CD4-positive, alpha-beta T cell treated with Interferon gamma for 1 hour (primary cell): Measurements from ENCODE around the gene SLC25A11.
"Not testable (repeated sequence)": the region's sequence is repeated elsewhere in the genome, so short reads cannot be mapped to it uniquely, and the experiment has no call there.

Experiments used
- DNase-seq: peaks from one replicate; pipeline ENCODE4 v3.0.0-alpha.2; 2020

The SLC25A11 gene

DNA sequence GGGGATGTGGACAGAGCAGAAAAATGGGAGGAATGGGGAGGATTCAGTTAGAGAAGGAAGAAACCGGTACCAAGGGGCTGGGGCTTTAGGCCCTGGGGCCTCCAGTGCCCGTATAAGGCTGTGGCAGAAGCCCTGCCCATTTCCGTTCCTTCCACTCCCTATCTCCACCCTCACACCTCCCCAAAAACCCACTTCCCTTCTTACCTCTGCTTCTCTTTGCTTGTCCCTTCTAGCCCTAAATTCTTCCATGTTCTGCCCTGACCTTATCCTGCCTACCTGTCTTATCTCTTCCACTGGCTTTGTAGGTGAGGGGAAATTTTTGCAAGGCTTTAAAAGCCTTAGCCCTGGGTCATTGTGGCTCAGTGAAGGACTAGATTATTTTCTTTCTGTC, 4.3 kb upstream of the SLC25A11 start:
- peak; percentile 43 for DNase-seq

DNA sequence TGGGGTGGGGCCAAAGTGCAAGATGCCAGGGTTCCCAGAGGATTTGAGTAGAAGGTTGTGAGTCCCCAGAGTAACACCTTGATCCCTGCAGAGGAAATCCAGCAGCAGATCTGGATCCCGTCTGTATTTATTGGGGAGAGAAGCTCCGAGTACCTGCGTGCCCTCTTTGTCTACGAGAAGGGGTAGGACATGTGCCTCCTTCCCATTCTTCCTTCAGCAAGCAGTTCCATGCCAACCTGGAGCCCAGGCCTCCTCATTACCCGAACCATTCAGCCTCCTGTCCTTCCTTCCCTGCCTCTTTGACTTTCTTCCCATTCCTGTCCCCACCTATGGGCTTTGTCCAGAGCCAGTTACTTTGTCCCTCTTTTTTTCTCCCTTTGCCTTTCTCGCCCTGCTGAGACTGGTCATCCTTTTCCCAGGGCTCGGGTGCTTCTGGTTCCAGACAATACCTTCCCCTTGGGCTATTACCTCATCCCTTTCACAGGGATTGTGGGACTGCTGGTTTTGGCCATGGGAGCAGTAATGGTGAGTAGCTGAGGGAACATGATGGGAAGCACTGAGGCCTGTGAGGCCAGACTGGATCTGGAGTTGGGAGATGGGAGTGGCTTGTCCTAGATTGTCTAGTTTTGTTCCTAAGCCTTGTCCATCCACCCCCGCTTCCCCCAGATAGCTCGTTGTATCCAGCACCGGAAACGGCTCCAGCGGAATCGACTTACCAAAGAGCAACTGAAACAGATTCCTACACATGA, 3.1 kb upstream of the SLC25A11 start:
- DNase-seq: no peak

DNA sequence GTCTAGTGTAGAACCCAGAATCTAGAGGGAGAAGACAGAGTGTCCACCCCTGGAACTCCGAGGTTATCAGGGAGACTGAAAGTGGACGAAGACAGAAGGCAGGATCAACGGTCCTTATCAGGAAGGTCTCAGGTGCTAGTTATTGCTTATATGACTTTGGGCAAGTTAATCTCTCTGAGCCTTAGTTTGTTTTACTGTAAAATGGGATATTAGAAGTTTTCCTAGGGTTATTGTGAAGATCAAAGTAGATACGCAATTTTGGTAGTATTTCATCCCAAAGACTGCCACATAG, 1.4 kb upstream of the SLC25A11 start:
- DNase-seq: no peak

DNA sequence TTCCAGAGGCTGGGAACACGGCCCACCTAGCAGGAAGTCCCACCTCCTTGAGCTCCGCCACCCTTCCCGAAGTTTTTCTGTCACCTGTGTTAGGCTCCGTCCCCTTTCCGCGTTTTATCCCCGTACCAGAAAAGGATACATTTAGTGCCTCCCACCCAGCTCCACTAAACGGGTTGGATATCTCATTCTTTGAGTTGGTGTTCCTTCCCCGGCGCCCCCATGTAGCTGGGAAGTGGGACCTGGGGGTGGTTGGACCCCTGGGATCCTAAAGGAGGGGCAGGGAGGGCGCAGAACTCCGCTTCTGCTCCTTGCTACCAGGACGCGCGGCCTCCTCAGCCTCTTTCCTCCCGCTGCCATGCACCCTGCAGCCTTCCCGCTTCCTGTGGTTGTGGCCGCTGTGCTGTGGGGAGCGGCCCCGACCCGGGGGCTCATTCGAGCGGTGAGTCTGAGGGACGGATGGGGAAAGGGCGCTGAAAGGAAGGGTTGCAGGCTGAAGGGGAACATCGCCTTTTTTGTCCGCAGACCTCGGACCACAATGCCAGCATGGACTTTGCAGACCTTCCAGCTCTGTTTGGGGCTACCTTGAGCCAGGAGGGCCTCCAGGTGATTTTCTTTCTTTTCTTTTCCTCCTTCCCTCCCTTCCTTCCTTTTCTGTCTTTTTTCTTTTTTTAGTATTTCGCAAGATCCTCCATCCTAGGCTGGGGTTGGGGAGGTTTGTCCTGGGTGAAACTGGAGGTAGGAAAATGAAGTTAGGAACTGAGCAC, 891 bp upstream of the SLC25A11 start:
- DNase-seq: no peak

DNA sequence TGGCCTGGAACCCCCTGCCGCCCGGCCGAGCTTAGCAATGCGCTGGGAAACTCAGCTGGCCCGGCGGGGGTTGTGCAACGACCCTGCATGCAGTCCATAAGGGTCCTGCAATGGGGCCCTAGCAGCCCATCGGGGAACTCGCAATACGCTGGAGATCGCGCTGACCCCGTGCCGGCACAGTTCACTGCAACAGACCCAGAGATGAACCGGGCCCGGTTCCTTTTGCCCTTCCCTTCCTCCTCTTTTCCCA, 375 bp downstream of the SLC25A11 start:
- DNase-seq: no peak

DNA sequence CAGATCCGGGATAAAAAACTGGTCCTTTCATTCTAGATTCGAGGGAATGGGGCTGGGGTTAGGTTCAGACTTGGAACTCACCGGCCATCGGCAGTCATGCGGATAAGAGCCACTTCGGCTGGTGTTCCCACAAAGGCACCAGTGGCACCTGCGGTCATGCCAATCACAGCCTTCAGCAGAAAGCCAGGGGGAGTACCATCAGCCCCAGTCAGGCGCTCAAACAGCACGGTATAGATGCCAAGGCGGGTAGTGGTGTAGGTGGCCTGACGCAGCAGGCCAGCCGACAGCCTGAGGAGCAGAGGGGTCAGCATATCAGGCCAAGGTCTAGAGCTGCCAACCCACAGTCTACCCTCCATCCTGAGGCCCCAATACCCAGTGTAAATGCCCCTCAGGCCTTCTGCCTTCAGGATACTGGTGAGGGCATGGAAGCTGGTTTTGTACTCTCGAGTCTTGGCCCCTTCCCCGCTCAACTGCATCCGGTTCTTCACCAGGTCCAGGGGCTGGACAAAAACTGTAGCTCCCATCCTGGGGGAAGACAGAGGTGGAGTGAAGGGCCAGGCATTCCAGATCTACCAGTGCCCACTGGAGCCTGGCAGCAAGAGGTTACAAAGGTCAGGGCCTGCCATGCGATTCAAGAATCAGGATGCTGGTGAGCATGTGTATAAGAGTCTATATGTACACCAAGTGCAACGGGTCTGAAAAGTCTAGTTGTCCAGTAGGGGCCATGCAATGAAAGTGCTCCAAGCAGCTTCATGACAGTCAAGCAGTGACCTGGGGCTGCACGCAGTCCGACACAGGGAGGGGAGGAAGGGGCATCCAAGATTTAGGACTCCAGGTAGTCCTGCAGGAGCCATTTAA, 929 bp downstream of the SLC25A11 start:
- DNase-seq: no peak

DNA sequence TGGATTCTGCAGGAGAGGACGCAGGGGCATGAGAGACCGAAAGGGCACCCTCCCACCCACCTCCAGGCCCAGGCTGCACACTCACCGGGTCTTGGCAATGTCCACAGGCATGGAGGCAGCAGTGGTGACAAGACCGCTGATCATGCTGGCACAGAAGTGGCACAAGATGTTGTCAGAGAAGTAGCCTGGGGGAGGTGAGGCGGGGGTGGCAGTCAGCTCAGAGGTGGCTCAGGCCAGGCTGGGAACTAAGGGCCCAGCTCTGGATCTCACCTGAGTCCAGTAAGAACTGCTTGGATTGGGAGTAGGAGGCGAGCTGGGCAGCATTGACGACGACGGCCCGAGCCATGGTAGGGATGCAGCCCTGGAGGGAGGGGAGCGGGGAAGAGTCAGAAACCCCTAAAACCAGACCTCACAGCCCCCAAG, 1.8 kb downstream of the SLC25A11 start:
- DNase-seq: no peak

DNA sequence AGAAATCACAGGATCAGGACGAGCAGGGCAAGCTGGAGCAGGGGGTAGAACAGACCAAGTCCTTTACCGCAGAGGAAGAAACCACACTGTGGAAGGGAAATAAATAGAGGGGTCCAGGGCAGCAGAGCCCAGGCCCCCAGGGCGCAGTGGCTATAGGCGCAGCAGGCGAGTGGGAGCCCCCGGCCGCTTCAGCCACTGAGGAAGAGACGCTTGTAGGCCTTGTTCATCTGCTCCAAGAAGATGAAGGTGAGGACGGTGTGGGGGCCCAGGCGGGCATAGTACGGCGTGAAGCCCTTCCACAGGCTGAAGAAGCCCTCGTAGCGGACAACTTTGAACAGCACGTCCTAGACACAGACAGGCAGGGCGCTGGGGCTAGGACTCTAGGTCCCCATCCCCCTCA, 2.3 kb downstream of the SLC25A11 start:
- DNase-seq: no peak

DNA sequence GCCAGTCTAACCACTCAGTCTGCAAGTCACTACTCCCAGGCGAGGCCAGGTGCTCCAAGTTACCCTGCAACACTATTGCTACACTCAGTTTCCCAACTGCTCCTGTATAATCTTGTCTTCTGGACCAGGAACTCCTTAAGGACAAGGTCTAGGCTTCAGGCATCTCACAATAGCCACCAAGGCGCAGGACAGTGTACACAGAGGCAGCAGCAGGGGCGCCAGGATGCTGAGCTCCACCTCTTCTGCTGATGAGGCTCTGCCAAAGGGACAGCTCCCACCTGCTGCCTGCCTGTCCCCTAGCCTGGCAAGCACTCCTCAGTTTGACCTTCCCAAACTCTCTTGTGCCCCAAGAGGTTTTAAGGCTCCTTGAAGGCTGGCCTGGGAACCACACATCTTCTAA, 3.4 kb downstream of the SLC25A11 start:
- DNase-seq: no peak

DNA sequence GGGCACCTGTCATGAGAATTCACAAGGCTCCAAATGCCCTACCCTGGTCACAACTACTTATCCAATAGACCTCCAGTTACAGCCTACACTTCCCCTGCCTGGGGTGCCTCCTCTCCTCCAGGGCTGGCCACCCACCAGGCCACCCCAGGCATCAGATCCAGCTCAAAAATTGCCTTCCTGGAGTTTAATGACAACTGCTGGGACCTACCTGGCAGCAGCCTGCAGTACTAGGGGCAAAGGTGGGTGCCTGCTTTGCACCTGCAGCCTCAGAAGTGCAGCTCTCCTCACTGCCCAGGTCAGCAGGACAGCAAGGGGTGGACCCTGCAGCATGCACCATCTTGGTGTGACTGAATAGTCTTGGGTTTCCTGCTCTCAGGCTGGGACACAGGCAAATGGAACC, 4.2 kb downstream of the SLC25A11 start:
- DNase-seq: no peak

DNA sequence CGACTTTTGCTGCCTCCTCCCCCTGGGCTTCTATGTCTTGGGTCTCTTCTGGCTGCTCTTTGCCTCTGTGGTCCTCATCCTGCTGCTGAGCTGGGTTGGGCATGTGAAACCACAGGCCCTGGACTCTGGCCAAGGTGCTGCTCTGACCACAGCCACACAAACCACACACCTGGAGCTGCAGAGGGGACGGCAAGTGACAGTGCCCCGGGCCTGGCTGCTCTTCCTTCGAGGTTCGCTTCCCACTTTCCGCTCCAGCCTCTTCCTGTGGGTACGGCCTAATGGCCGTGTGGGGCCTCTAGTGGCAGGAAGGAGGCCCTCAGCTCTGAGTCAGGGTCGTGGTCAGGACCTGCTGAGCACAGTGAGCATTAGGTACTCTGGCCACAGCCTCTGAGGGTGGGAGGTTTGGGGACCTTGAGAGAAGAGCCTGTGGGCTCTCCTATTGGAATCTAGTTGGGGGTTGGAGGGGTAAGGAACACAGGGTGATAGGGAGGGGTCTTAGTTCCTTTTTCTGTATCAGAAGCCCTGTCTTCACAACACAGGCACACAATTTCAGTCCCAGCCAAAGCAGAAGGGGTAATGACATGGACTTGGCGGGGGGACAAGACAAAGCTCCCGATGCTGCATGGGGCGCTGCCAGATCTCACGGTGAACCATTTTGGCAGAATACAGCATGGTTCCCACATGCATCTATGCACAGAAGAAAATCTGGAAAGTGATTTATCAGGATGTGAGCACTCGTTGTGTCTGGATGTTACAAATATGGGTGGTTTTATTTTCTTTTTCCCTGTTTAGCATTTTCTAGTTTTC, 5.5 kb downstream of the SLC25A11 start:
- no peak for DNase-seq

DNA sequence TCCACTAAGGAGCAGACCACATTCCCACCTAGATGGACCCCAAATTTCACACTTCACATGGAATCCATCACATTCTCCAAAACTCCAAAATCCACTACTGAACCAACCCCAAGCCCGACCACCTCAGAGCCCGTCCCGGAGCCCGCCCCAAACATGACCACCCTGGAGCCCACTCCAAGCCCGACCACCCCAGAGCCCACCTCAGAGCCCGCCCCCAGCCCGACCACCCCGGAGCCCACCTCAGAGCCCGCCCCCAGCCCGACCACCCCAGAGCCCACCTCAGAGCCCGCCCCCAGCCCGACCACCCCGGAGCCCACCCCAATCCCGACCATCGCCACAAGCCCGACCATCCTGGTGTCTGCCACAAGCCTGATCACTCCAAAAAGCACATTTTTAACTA, 6.2 kb downstream of the SLC25A11 start:
- DNase-seq: no peak

DNA sequence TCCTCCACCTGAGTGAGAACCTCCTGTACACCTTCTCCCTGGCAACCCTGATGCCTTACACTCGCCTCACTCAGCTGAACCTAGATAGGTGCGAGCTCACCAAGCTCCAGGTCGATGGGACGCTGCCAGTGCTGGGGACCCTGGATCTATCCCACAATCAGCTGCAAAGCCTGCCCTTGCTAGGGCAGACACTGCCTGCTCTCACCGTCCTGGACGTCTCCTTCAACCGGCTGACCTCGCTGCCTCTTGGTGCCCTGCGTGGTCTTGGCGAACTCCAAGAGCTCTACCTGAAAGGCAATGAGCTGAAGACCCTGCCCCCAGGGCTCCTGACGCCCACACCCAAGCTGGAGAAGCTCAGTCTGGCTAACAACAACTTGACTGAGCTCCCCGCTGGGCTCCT, 7.1 kb downstream of the SLC25A11 start:
- DNase-seq: no peak

DNA sequence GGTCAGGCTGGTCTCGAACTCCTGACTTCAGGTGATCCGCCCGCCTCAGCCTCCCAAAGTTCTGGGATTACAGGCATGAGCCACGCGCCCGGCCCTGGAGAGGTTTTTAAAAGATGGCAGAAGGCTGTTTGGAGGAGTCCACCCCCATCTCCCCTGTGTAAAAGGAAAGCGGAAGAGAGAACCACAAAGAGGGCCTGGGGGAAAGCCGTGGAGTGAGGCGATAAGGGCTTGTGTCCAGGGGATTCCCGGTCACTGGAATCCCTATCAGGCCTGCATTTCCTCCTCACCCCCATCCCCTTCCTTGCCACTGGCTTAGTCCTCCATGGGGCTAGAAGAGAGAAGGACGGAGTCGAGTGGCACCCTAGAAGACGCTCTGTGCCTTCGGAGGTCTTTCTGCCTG, 7.9 kb downstream of the SLC25A11 start, which contains the start of gene GP1BA:
Gene GP1BA, plus strand, starts transcription at position 315 of the 400 bp plus-strand sequence. CDS start 328 bp downstream, outside the sequence.
- no peak for DNase-seq

DNA sequence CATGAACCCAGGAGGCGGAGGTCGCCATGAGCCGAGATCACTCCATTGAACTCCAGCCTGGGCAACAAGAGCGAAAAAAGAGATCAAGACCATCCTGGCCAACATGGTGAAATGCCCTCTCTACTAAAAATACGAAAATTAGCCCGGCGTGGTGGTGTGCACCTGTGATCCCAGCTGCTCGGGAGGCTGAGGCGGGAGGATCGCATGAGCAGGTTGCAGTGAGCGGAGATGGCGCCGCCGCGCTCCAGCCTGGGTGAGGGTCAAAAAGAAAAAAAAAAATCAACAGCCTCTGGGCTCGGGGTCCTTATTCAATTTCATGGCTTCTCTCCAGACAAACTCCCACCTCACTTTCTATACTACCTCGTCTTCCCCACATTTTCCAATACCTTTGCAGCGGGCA, 11.0 kb downstream of the SLC25A11 start:
- no peak for DNase-seq

DNA sequence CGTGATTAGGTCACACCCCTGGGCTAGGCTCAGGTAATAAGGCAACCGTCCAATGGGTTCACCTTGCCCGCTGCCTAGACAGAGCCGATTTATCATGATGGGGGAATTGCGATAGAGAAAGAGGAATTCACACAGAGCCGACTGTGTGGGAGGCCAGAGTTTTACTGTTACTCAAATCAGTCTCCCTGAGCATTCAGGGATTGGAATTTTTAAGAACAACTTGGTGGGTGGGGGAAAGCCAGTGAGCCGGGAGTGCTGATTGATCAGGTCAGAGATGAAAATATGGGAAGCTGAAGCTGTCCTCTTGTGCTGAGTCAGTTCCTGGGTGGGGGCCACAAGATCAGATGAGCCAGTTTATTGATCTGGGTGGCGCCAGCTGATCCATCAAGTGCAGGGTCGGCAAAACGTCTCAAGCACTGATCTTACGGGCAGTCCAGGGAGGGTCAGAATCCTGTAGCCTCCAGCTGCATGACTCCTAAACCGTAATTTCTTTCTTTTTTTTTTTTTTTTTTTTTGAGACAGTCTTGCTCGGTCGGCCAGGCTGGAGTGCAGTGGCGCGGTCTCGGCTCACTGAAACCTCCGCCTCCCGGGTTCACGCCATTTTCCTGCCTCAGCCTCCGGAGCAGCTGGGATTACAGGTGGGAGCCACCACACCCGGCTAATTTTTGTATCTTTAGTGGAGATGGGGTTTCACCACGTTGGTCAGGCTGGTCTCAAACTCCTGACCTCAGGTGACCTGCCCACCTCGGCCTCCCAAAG, 13.1 kb downstream of the SLC25A11 start:
- not testable (repeated sequence) for DNase-seq

DNA sequence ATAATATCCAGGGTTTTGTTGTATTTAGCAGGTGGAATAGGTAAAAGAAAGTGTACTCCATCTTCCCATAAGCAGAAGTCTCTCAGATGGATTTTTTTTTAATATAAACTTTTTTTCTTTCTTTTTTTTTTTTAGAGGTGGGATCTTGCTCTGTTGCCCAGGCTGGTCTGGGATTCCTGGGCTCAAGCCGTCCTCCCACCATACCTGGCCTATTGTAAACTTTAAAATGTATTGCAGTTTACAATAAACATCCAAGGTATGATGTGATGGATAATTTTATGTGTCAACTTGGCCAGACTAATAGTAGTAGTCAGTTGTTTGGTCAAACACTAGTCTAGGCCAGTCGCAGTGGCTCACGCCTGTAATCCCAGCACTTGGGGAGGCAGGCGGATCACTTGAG, 18.5 kb downstream of the SLC25A11 start:
- DNase-seq: no peak

DNA sequence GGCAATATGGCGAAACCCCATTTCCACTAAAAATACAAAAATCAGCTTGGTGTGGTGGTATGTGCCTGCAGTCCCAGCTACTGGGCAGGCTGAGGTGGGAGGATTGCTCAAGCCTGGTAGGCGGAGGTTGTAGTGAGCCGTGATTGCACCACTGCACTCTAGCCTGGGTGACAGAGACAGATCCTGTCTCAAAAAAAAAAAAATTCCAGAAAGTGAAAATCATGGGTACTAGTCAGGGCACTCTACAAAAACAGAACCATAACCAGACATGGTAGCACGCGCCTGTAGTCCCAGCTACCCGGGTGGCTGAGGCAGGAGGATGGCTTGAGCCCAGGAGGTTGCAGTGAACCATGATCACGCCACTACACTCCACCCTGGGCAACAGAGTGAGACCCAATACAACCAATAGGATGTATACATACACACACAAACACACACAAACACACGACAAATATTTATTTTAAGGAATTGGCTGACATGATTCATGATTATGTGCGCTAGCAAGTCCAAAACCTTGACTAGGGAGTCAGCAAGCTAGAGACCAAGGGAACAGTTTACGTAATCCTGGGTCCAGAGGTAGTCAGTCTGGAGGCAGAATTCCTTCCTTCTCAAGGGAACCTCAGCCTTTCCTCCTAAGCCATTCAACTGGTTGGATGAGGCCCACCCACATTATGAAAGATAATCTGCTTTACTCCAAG, 19.3 kb downstream of the SLC25A11 start:
- DNase-seq: peak; percentile 38

DNA sequence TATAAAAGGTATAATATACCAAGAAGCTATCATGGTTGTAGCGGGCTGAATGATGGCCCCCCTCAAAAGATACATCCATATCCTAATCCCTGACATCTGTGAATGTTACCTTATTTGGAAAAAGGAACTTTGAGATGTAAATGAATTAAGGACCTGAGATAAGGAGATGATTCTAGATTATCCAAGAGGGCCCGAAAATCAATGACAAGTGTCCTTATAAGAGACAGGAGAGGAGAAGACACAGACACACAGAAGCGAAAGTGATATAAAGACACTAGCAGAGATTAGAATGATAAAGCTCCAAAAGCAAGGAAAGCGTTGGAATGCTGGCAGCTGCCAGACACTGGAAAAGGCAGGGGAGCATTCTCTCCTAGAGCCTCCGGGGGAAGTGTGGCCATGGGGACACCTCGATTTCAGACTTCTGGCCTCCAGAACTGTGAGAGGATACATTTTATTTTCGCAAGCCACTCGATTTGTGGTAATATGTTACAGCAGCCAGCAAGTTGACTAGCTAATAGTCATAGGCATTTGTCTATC, 20.3 kb downstream of the SLC25A11 start:
- DNase-seq: no peak

DNA sequence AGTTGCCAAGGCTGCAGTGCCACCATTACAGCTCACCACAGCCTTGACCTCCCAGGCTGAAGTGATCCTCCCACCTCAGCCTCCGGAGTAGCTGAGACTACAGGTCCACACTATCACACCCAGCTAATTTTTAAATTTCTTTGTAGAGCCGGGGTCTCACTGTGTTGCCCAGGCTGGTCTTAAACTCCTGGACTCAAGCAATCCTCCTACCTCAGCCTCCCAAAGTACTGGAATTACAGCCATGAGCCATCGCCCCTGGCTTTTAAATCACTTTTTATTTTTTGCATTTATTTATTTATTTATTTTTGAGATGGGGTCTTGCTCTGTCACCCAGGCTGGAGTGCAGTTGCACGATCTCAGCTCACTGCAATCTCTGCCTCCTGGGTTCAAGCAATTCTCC, 25.3 kb downstream of the SLC25A11 start:
- DNase-seq: not testable (repeated sequence)

DNA sequence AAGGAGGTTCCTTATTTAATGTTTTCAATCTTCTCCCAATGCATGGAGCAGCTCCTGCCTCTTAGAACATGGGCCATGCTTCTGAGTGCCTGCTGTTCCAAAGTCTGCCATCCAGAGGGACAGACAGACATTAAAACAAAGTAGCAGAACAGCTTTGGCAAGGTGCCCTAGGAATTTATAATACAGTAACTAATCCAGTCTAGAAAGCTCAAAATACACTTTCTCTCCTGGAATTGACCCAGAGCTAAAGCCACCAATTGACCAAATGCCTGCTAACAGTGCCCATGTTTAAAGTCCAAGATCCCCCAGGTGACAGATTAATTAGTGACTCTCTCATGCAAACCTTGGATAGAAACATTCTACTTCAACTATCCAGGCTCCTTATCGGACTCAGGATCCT, 25.9 kb downstream of the SLC25A11 start:
- no peak for DNase-seq
